Transverse colon (tissue), 4 donors: ENCODE data around the gene DNPEP. TPM values are rescaled to one million over a fixed set of nuclear protein-coding genes. Genes with fewer than 3 reads are reported as not detected.
"Not testable (repeated sequence)": the region's sequence is repeated elsewhere in the genome, so short reads cannot be mapped to it uniquely, and the experiment has no call there.

Experiments
- DNase-seq: peaks from one replicate; pipeline ENCODE4 v3.0.0-alpha.2; 2019
- H3K27ac ChIP-seq, 4 donors: fragments of 200-600 bp; sonication (generic); 2 replicates each; pipeline ENCODE4 v1.5.1; 2016 to 2018; ENCODE audit warnings: inconsistent platforms in 4 of 4
- H3K27me3 ChIP-seq: fragments of 200-600 bp; sonication (generic); 2 replicates; pipeline ENCODE4 v1.5.1; 2017; ENCODE audit warnings: inconsistent platforms
- H3K36me3 ChIP-seq, 4 donors: fragments of 200-600 bp; sonication (generic); 2 replicates each; pipeline ENCODE4 v1.5.1; 2017 to 2019; ENCODE audit warnings: inconsistent platforms in 4 of 4
- H3K4me1 ChIP-seq, 4 donors: fragments of 200-600 bp; sonication (generic); 2 replicates each; pipeline ENCODE4 v1.5.1; 2017 to 2020; ENCODE audit warnings: inconsistent platforms in 4 of 4
- H3K4me3 ChIP-seq, 4 donors: fragments of 200-600 bp; sonication (generic); 1 replicate in 1 of 4; 2 replicates in 3 of 4; pipeline versions ENCODE4 v1.5.1 to v1.6.1; 2017 to 2019; ENCODE audit warnings: inconsistent platforms in 4 of 4
- H3K9me3 ChIP-seq, 2 donors: fragments of 200-600 bp; sonication (generic); 2 replicates each; pipeline ENCODE4 v1.5.1; 2017 to 2019; ENCODE audit warnings: inconsistent platforms in 2 of 2
- EP300 ChIP-seq: sonication (generic); formaldehyde crosslinking; IDR thresholded peaks from one replicate; pipeline ENCODE4 v1.6.1; 2017; ENCODE audit warnings: antibody characterized with exemption, low read depth
- POLR2A ChIP-seq: fragments of 450-650 bp; IDR thresholded peaks from one replicate; pipeline ENCODE4 v1.6.1; 2016; ENCODE audit warnings: antibody characterized with exemption, mild to moderate bottlenecking, moderate library complexity
- POLR2AphosphoS5 ChIP-seq, 3 donors: sonication (generic); formaldehyde crosslinking; IDR thresholded peaks; one replicate each; pipeline ENCODE4 v1.6.1; 2016; ENCODE audit warnings: antibody characterized with exemption in 3 of 3
- WGBS, 2 donors: methylation state at CpG; one replicate each; pipeline ENCODE4 v1.1.5; 2018; ENCODE audit warnings: low coverage in 1 of 2; 5-methylcytosine and 5-hydroxymethylcytosine counted together
- in situ Hi-C, 4 donors: fragments of 200-750 bp; cut with MboI; loops; one replicate each; pipeline versions ENCODE4 v1.15.0 to v1.15.1; 2017; ENCODE audit warnings: low sequenced_read_pairs in 3 of 4, low pct_ligation_motif_present in 1 of 4, low pct_unique_long_range_greater_than_20kb in 1 of 4
- intact Hi-C: fragments of 100-400 bp; cut with DNase I; formaldehyde crosslinking; loops from one replicate; pipeline ENCODE4 v1.15.1; 2023; ENCODE audit warnings: low total_unique reads
- total RNA-seq, 4 donors: library from RNA; depleted of rRNA; stranded (reverse); fragments of >200 nt; gene quantifications; one replicate each; pipeline ENCODE4 v1.1.0, GENCODE V29; 2016
- TF ChIP-seq, protein P1 (sequence below), 5 experiments: fragments of 200-600 bp in 3 of 5; fragments of 450-650 bp in 2 of 5; sonication (generic) in 3 of 5; IDR thresholded peaks; 1 replicate in 2 of 5; 2 replicates in 3 of 5; pipeline ENCODE4 v1.5.1; 2016 to 2017; ENCODE audit warnings: antibody characterized with exemption in 5 of 5, inconsistent platforms in 3 of 5, mild to moderate bottlenecking in 2 of 5, moderate library complexity in 1 of 5

Gene DNPEP
- total RNA-seq, 4 donors from 2014 or later, result 61.3 to 142 (median 104) TPM

DNA sequence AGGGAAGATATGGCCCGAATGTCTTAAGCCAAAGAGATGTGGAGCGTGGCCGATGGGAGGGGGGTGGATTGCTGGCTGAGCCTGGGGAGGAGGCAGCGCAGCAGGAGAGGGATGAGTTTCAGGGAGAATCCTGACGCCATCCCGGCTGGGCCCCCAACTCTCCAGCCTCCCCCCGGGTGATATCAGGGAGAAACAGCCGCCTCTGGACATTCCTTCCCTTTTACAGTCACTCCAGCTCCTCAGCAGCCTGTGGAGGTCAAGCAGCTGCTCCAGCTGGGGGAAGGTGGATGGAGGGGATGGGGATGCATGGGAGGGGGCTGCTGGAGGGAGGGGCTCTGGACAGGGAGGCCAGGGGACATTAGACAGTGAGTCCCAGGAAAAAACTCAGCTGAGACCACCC, 20.9 kb upstream of the DNPEP start:
- H3K27me3 ChIP-seq, result peaks cover 11% of the 10 kb centered on the region
- peak overlapping the region; percentile 79 to 91 (median 86) for H3K27ac ChIP-seq
- in situ Hi-C loops, result loop anchor here in 3 of 4 donors (10.0 kb wide), 1 partner anchor 116 kb away; no protein-coding TSS in a partner anchor
- no peaks in the 10 kb centered on the region for H3K36me3 ChIP-seq
- H3K9me3 ChIP-seq, result peaks cover 0 to 3% of the 10 kb centered on the region in 2 donors
- peaks cover 0 to 17% (median 13%) of the 10 kb centered on the region in 4 donors for H3K4me1 ChIP-seq
- H3K4me3 ChIP-seq, result no peak overlapping the region
- TF ChIP-seq POLR2AphosphoS5 (IDR thresholded peaks at IDR 0.05) (peak in 1 of 3 donors; percentile 44), POLR2A (no peak)
- no peak for DNase-seq
- intact Hi-C loops, result loop anchor here (5.0 kb wide), 1 partner anchor 44 kb away; no protein-coding TSS in a partner anchor
- 61% methylated on average over 8 of the region's 8 CpGs; no CpG with 5 or more reads in 1 of the 2 donors for WGBS, 2 donors

DNA sequence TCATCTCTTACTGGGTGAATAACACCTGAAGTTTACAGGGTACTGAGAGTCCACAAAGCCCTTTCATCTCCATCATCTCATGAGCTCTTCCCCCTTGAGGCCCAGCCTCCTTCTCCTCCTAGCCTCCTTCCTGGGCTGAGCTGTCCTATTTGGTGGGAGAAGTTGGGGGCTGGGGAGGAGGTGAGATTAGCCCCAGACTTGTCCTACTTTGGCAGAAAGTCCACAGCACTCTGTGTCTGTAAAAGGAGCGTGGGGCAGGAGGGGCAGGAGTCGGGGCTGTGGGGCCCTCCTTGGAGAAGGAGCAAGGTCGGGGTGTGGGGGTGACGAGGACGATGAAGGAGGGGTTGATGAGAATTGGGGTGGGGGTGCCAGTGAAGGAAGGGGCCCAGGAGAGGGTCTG, 20.5 kb upstream of the DNPEP start:
- in situ Hi-C loops, result loop anchor here in 3 of 4 donors (10.0 kb wide), 1 partner anchor 117 kb away; no protein-coding TSS in a partner anchor
- H3K27me3 ChIP-seq, result peaks cover 8% of the 10 kb centered on the region
- no peaks in the 10 kb centered on the region for H3K36me3 ChIP-seq
- H3K4me3 ChIP-seq, result no peak overlapping the region
- DNase-seq, result no peak
- peaks cover 0 to 17% (median 14%) of the 10 kb centered on the region in 4 donors for H3K4me1 ChIP-seq
- intact Hi-C loops, result loop anchor here (5.0 kb wide), 1 partner anchor 44 kb away; no protein-coding TSS in a partner anchor
- peaks cover 0 to 3% of the 10 kb centered on the region in 2 donors for H3K9me3 ChIP-seq
- TF ChIP-seq POLR2A, result no peak
- no peak for TF ChIP-seq EP300
- no peak for TF ChIP-seq POLR2AphosphoS5 (IDR thresholded peaks at IDR 0.05)
- TF ChIP-seq, protein P1, sequence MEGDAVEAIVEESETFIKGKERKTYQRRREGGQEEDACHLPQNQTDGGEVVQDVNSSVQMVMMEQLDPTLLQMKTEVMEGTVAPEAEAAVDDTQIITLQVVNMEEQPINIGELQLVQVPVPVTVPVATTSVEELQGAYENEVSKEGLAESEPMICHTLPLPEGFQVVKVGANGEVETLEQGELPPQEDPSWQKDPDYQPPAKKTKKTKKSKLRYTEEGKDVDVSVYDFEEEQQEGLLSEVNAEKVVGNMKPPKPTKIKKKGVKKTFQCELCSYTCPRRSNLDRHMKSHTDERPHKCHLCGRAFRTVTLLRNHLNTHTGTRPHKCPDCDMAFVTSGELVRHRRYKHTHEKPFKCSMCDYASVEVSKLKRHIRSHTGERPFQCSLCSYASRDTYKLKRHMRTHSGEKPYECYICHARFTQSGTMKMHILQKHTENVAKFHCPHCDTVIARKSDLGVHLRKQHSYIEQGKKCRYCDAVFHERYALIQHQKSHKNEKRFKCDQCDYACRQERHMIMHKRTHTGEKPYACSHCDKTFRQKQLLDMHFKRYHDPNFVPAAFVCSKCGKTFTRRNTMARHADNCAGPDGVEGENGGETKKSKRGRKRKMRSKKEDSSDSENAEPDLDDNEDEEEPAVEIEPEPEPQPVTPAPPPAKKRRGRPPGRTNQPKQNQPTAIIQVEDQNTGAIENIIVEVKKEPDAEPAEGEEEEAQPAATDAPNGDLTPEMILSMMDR (IDR thresholded peaks at IDR 0.05), result no peak
- WGBS, 2 donors, result 66% methylated on average over 5 of the region's 5 CpGs; no CpG with 5 or more reads in 1 of the 2 donors
- peak overlapping the region; percentile 79 to 91 (median 86) for H3K27ac ChIP-seq

DNA sequence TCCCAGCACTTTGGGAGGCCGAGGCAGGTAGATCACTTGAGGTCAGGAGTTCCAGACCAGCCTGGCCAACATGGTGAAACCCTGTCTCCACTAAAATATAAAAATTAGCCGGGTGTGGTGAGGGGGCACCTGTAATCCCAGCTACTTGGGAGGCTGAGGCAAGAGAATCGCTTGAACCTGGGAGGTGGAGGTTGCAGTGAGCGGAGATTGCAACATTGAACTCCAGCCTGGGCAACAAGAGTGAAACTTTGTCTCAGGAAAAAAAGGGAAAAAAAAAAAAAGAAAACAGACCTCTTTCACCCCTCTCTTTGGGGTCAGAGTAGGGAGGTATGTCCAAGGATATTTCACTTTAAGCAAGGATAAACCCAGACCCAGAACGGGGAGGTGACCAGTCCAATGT, 19.6 kb upstream of the DNPEP start:
- intact Hi-C loops, result loop anchor here (5.0 kb wide), 1 partner anchor 45 kb away; no protein-coding TSS in a partner anchor
- 60% methylated on average over 5 of the region's 5 CpGs; no CpG with 5 or more reads in 1 of the 2 donors for WGBS, 2 donors
- not testable (repeated sequence) for H3K9me3 ChIP-seq, H3K4me3 ChIP-seq, H3K36me3 ChIP-seq, DNase-seq, H3K27me3 ChIP-seq
- peak overlapping the region; percentile 79 to 91 (median 86) for H3K27ac ChIP-seq
- H3K4me1 ChIP-seq, result peaks cover 0 to 25% (median 16%) of the 10 kb centered on the region in 4 donors
- in situ Hi-C loops, result loop anchor here in 3 of 4 donors (10.0 kb wide), 1 partner anchor 117 kb away; no protein-coding TSS in a partner anchor

DNA sequence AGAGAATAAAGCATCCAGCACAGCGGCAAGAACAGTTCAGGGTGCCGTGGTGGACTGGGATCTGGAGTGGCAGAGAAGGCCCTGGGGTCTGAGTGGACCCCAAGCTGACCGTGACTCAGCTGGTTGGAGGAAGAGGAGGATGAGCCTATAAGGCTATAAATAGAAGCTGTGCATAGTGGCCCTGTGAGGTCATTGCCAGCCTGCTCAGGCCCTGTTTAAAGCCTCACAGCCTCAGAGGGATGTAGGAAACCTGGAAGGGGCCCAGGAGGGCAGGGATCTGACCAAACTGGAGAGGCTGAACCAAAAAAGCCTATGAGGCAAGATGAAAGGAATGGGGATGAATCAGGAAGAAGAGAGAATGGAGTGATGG, 19.1 kb upstream of the DNPEP start:
- peaks cover 0 to 25% (median 16%) of the 10 kb centered on the region in 4 donors for H3K4me1 ChIP-seq
- H3K9me3 ChIP-seq, result no peaks in the 10 kb centered on the region
- peak overlapping the region; percentile 79 to 91 (median 86) for H3K27ac ChIP-seq
- no peaks in the 10 kb centered on the region for H3K36me3 ChIP-seq
- H3K27me3 ChIP-seq, result peaks cover 7% of the 10 kb centered on the region
- DNase-seq, result peak; percentile 60
- in situ Hi-C loops (loop anchor here in 3 of 4 donors (10.0 kb wide), 1 partner anchor 118 kb away; no protein-coding TSS in a partner anchor), intact Hi-C loops (loop anchor here (5.0 kb wide), 1 partner anchor 45 kb away; no protein-coding TSS in a partner anchor)
- H3K4me3 ChIP-seq, result no peak overlapping the region
- TF ChIP-seq POLR2A (no peak), POLR2AphosphoS5 (IDR thresholded peaks at IDR 0.05) (peak in 2 of 3 donors; percentile 26 to 50), EP300 (peak; percentile 55)
- TF ChIP-seq, protein P1 (IDR thresholded peaks at IDR 0.05), result no peak
- 67 to 69% methylated on average over 2 to 3 of the region's 3 CpGs for WGBS, 2 donors
